HUES64 (cell line): ENCODE measurements around the gene MATR3. TPM values are rescaled to one million over a fixed set of nuclear protein-coding genes. Genes with fewer than 3 reads are reported as not detected.

Experiments
- H3K27ac ChIP-seq: 2 replicates; pipeline ENCODE4 v1.7.0; 2013; ENCODE audit warnings: low read depth, low read length, inconsistent platforms
- H3K27me3 ChIP-seq: 2 replicates; pipeline ENCODE4 v1.6.1; 2013; ENCODE audit warnings: mild to moderate bottlenecking, low read length; ENCODE audit not compliant: insufficient read depth
- H3K36me3 ChIP-seq: 2 replicates; pipeline ENCODE4 v1.6.1; 2013; ENCODE audit warnings: mild to moderate bottlenecking, low read length; ENCODE audit not compliant: insufficient read depth
- H3K4me1 ChIP-seq: 2 replicates; pipeline ENCODE4 v1.6.1; 2013; ENCODE audit warnings: mild to moderate bottlenecking, low read length, moderate library complexity; ENCODE audit not compliant: insufficient read depth
- H3K4me3 ChIP-seq: 2 replicates; pipeline ENCODE4 v1.5.1; 2013; ENCODE audit warnings: mild to moderate bottlenecking, low read length, moderate library complexity
- H3K9ac ChIP-seq: 2 replicates; pipeline ENCODE4 v1.6.1; 2013; ENCODE audit warnings: mild to moderate bottlenecking, low read depth, low read length
- H3K9me3 ChIP-seq: 2 replicates; pipeline ENCODE4 v1.6.1; 2013; ENCODE audit warnings: low read depth, low read length; ENCODE audit not compliant: insufficient read depth
- WGBS: fragments of 150-250, 120-280 bp; methylation state at CpG from one replicate; pipeline ENCODE4 v1.1.7; 2013; ENCODE audit warnings: missing lambda C conversion rate; 5-methylcytosine and 5-hydroxymethylcytosine counted together
- polyA plus RNA-seq, 2 experiments: library from polyadenylated mRNA; stranded (reverse); fragments of 50-300 nt; gene quantifications; one replicate each; pipeline ENCODE4 v1.2.3, GENCODE V29; 2013

The MATR3 gene
- 432 TPM for polyA plus RNA-seq (2013, experiment 1 of 2)
- polyA plus RNA-seq (2013, experiment 2 of 2) = 426 TPM

- Histone ChIP-seq H3K27ac (peak within 1 kb of the TSS; percentile 100), H3K9ac (peak within 1 kb of the TSS; percentile 99), H3K4me3 (peak within 1 kb of the TSS; percentile 82), H3K36me3 (peaks cover 15% of the 10 kb centered on the region), H3K9me3 (no peaks in the 10 kb centered on the region), H3K27me3 (no peaks in the 10 kb centered on the region), H3K4me1 (peaks cover 31% of the 10 kb centered on the region)
- WGBS = under 1% methylated on average over 80 of the region's 88 CpGs
These were observed at the start of gene MATR3 for GRCh38 chr5:139293507-139294373. Gene MATR3, plus strand, starts transcription at chr5:139293740. Its CDS starts 13,676 bp downstream, at chr5:139307416.

- no peaks in the 10 kb centered on the region for H3K27me3 ChIP-seq
- no peak overlapping the region for H3K4me3 ChIP-seq
- no peak overlapping the region for H3K9ac ChIP-seq
- H3K36me3 ChIP-seq = no peaks in the 10 kb centered on the region
- no peaks in the 10 kb centered on the region for H3K9me3 ChIP-seq
- H3K4me1 ChIP-seq = peaks cover 3% of the 10 kb centered on the region; the same call in 1 of the 2 replicates
- no peak overlapping the region for H3K27ac ChIP-seq
These were observed 47.8 kb upstream of the MATR3 start for GRCh38 chr5:139245637-139246339.

- no peak overlapping the region for H3K27ac ChIP-seq
- H3K27me3 ChIP-seq = no peaks in the 10 kb centered on the region
- H3K4me1 ChIP-seq = peaks cover 3% of the 10 kb centered on the region; the same call in 1 of the 2 replicates
- H3K9me3 ChIP-seq = no peaks in the 10 kb centered on the region
- 52% methylated on average over 4 of the region's 4 CpGs for WGBS
- no peaks in the 10 kb centered on the region for H3K36me3 ChIP-seq
- H3K4me3 ChIP-seq = no peak overlapping the region
- no peak overlapping the region for H3K9ac ChIP-seq
These were observed 47.1 kb upstream of the MATR3 start for GRCh38 chr5:139246394-139246793.

GRCh38 chr5:139248826-139249453 lies 44.6 kb upstream of the MATR3 start:
- Histone ChIP-seq H3K4me3 (no peak overlapping the region), H3K4me1 (peaks cover 3% of the 10 kb centered on the region; the same call in 1 of the 2 replicates), H3K36me3 (no peaks in the 10 kb centered on the region), H3K9me3 (no peaks in the 10 kb centered on the region), H3K27ac (no peak overlapping the region), H3K27me3 (no peaks in the 10 kb centered on the region), H3K9ac (no peak overlapping the region)
- 95% methylated on average over 3 of the region's 3 CpGs for WGBS

- Histone ChIP-seq H3K4me1 (peaks cover under 1% of the 10 kb centered on the region; the same call in 1 of the 2 replicates), H3K9me3 (no peaks in the 10 kb centered on the region), H3K27ac (no peak overlapping the region), H3K36me3 (no peaks in the 10 kb centered on the region), H3K9ac (no peak overlapping the region), H3K27me3 (no peaks in the 10 kb centered on the region), H3K4me3 (no peak overlapping the region)
- WGBS = 60% methylated on average over 3 of the region's 3 CpGs
These were observed 42.3 kb upstream of the MATR3 start for GRCh38 chr5:139251281-139251687.

- no peak overlapping the region for H3K27ac ChIP-seq
- no peaks in the 10 kb centered on the region for H3K9me3 ChIP-seq
- H3K27me3 ChIP-seq = no peaks in the 10 kb centered on the region
- H3K36me3 ChIP-seq = no peaks in the 10 kb centered on the region
- WGBS = 91% methylated on average over 4 of the region's 4 CpGs
- H3K4me1 ChIP-seq = no peaks in the 10 kb centered on the region
- H3K9ac ChIP-seq = no peak overlapping the region
- H3K4me3 ChIP-seq = no peak overlapping the region
These were observed 41.7 kb upstream of the MATR3 start for GRCh38 chr5:139251695-139252288.

- no peaks in the 10 kb centered on the region for H3K27me3 ChIP-seq
- no peaks in the 10 kb centered on the region for H3K36me3 ChIP-seq
- no peak overlapping the region for H3K4me3 ChIP-seq
- 94% methylated on average over 3 of the region's 3 CpGs for WGBS
- no peak overlapping the region for H3K27ac ChIP-seq
- H3K4me1 ChIP-seq = no peaks in the 10 kb centered on the region
- no peak overlapping the region for H3K9ac ChIP-seq
- H3K9me3 ChIP-seq = no peaks in the 10 kb centered on the region
These were observed 40.4 kb upstream of the MATR3 start for GRCh38 chr5:139253115-139253514.

GRCh38 chr5:139256820-139257219 lies 36.7 kb upstream of the MATR3 start:
- Histone ChIP-seq H3K36me3 (no peaks in the 10 kb centered on the region), H3K27ac (no peak overlapping the region), H3K4me3 (no peak overlapping the region), H3K27me3 (no peaks in the 10 kb centered on the region), H3K9me3 (no peaks in the 10 kb centered on the region), H3K9ac (no peak overlapping the region), H3K4me1 (no peaks in the 10 kb centered on the region)
- WGBS = 94% methylated on average over 5 of the region's 5 CpGs

- no peaks in the 10 kb centered on the region for H3K27me3 ChIP-seq
- H3K27ac ChIP-seq = no peak overlapping the region
- no peak overlapping the region for H3K9ac ChIP-seq
- H3K36me3 ChIP-seq = no peaks in the 10 kb centered on the region
- H3K9me3 ChIP-seq = no peaks in the 10 kb centered on the region
- peaks cover 8% of the 10 kb centered on the region; the same call in 1 of the 2 replicates for H3K4me1 ChIP-seq
- no peak overlapping the region for H3K4me3 ChIP-seq
- 90% methylated on average over 6 of the region's 6 CpGs for WGBS
These were observed 31.3 kb upstream of the MATR3 start for GRCh38 chr5:139262059-139262741.

- Histone ChIP-seq H3K4me3 (no peak overlapping the region), H3K27ac (no peak overlapping the region), H3K27me3 (no peaks in the 10 kb centered on the region), H3K4me1 (peaks cover 8% of the 10 kb centered on the region; the same call in 1 of the 2 replicates), H3K9me3 (no peaks in the 10 kb centered on the region), H3K36me3 (no peaks in the 10 kb centered on the region), H3K9ac (0 out of 2 replicates have a peak overlapping the region, but pooled peaks have one; percentile 53)
- WGBS = 35% methylated on average over 8 of the region's 8 CpGs
These were observed 30.6 kb upstream of the MATR3 start for GRCh38 chr5:139262742-139263445.
